HG03103 (cell line): ENCODE measurements around the gene CPLX3.

Experiments
- ATAC-seq: cut with Tn5 transposase; IDR thresholded peaks from one replicate; pipeline ENCODE4 v1.9.1; 2021; ENCODE audit warnings: low read depth; ENCODE audit not compliant: unreplicated experiment

Gene CPLX3

DNA sequence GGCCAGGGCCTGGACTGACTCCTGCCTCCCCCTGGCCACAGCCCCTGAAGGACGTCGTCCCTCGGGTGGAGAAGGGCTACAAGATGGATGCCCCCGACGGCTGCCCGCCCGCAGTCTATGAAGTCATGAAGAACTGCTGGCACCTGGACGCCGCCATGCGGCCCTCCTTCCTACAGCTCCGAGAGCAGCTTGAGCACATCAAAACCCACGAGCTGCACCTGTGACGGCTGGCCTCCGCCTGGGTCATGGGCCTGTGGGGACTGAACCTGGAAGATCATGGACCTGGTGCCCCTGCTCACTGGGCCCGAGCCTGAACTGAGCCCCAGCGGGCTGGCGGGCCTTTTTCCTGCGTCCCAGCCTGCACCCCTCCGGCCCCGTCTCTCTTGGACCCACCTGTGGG, 24.1 kb upstream of the CPLX3 start:
- no peak for ATAC-seq

DNA sequence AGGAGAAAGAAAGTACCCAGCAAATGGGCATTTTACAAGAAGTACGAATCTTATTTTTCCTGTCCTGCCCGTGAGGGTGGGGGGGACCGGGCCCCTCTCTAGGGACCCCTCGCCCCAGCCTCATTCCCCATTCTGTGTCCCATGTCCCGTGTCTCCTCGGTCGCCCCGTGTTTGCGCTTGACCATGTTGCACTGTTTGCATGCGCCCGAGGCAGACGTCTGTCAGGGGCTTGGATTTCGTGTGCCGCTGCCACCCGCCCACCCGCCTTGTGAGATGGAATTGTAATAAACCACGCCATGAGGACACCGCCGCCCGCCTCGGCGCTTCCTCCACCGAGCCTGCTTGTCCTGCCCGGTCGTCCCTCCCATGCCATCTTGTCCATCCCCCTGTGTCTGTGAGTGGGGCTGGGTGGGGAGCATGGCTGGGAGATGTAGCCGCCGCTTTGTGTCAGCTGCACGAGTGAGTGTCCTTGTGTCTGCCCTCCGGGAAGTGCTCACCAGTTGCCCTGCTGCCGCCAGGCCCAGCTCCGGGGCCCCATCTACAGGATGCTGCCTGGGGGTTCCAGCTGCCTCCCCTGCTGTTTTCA, 23.5 kb upstream of the CPLX3 start:
- ATAC-seq = no peak

DNA sequence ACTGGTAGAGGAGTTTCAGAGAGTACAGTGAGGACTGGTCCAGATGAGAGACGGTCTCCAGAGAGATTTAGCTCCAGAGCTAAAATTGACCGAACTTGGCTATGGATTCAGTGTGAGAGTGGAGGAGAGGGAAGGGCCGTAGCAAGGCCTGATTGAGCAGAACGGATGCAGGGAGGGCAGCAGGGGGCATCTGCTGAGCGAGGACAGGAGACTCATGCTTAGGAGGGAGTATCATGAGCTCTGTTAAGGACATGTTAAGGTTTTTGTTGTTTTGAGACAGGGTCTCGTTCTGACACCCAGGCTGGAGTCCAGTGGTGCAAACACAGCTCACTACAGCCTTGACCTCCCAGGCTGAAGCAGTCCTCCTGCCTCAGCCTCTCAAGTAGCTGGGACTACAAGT, 21.5 kb upstream of the CPLX3 start:
- ATAC-seq = no peak

DNA sequence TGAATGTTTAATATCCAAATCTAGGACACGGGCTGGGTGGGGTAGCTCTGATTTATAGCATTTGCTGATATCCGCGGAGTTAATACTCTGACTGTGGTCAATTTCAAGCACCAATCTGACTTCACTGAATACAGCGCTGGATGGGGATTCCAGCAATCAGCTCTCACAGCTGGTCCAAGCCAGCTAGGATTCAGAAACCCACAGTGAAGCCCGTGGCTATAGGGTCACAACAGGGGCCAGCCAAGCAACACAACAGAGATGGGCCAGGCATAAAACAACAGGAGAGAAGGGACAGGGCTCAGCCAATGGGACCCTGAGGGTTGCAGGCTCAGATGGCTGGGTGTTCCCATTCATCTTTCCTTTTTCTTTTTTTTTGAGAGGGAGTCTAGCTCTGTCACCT, 19.1 kb upstream of the CPLX3 start:
- ATAC-seq = no peak

DNA sequence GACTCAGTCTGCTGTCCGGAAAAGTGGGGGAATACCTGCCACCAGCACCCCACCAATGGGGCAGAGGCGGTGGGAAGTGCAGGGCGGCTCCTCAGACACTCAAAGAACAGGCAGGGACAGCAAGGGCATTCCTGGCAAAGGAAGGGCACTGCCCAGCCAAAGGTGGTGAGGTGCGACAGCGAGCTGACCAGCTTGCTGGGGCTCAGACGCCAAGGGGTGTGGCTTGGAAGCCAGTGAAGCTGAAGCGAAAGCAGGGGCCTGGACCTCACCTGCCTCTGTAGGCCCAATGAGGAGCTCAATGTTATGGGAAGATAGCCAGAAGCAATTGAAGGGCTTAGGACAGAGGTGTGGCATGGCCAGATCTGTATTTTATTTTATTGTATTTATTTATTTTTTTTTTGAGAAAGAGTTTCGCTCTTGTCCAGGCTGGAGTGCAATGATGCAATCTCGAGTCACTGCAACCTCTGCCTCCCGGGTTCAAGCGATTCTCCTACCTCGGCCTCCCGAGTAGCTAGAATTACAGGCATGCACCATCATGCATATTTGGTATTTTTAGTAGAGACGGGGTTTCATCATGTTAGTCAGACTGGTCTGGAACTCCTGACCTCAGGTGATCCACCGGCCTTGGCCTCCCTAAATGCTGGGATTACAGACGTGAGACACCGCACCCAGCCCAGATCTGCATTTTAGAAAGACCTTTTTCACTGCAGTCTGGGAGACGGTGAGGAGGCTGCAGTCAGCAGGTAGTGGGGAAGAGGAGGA, 18.2 kb upstream of the CPLX3 start:
- ATAC-seq = no peak

DNA sequence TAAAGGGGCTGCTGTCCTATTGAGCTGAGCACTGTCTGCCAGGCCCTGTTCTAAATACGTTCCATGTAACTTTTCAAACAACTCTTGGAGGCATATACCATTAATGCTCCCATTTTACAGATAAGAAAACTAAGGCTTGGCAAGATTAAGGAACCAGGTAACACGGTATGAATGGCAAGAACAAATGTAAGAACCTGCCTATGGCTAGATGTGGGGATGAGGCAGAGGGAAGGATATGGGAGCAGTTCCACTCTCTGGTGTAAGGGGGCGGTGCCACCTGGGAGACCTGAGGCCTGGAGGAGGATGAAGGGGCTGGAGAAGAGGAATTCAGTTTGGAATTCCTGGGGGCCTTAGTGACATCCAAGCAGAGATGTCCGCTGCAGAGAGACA, 17.6 kb upstream of the CPLX3 start:
- no peak for ATAC-seq

DNA sequence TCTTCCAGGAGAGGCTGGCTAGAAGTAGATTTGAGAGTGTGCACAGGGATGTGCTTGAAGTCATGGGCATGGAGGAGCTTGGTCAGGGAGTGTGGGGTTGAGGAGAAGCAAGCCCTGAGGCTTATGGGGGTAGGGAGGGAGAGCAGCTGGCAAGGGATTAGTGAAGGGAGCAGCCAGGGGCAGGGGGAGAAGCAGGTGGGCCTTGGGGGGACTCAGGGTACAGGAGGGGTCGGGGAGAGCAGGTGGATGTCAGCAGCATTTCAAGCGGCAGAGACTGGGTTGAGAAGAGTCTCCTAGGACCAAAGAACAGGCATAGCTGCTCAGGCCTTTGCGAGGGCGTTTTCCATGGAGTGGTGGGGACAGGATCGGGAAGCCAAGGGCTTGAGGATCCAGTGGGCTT, 17.2 kb upstream of the CPLX3 start:
- ATAC-seq = no peak

DNA sequence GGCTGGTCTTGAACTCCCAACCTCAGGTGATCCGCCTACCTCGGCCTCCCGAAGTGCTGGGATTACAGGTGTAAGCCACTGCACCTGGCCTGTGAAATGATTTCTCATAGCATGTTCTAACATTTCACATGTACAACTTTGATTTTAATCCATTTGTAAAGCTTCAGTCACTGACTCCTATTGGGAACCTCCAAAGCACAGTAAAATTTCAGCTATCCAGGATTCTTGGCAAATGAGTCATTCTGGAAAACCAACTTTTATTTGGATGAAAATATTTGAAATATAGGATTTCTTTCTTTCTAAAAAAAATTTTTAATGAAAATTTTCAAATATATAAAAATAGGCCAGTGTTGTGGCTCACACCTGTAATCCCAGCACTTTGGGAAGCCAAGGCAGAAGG, 16.5 kb upstream of the CPLX3 start:
- ATAC-seq = no peak

DNA sequence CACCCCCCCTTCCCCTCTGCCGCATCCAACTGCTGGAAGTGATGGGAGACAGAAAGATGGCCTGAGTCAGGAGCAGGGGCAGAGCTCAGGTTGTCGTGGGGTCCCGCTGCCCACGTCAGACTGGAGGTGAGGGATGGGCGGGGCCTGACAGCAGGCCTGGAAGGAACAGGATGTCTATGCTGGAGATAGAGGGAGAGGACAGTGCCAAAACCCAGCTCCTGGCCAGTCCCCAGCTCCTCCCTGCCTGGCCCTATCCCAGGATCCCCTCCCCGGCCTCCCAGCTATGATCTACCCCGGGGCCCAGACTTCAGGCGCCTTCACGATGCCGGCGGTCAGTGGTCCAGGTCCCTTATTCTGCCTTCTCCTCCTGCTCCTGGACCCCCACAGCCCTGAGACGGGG, 13.9 kb upstream of the CPLX3 start, which contains the start of gene LMAN1L:
TSS of gene LMAN1L (plus strand) at position 303 of the 400 bp plus-strand sequence. CDS start at position 323, 20 bp downstream.
- no peak for ATAC-seq

DNA sequence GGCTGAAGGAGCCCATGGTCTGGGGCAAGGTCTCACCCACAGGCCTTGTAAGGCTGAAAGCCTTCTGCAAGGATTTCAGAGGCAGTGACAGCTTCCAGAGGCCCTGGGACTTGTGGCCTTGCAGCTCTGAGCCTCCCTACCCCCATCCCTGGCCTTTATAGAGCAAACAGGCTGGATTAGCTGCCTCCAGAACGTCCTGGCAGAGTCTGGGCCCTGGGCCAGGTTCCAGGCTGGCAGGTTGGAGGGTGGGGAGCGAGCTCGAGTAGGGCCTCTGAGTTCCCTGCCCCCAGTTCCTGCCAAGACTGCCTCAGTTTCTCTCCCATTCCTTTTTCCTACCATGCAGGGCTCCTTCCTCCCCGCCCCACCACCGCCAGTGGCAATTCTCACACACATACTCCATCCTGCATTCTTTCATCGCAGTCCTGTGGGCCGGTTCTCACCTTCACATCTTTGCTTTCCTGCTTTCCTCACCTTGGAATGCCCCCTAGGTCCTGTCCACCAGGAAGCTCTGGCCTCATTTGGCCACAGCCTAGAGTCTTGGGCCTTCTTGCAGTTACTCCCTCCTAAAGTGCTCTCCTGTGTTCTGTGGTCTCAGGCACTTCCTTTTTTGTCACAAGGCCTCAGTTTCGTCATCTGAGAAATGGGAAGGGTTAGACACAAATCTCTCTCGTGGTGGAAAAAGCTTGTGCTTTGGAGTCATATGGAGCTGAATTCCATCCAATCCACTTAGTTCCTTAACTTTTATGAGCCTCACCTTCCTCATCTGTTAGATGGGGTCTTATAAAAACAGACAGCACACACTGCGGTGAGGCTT, 11.1 kb upstream of the CPLX3 start:
- no peak for ATAC-seq

DNA sequence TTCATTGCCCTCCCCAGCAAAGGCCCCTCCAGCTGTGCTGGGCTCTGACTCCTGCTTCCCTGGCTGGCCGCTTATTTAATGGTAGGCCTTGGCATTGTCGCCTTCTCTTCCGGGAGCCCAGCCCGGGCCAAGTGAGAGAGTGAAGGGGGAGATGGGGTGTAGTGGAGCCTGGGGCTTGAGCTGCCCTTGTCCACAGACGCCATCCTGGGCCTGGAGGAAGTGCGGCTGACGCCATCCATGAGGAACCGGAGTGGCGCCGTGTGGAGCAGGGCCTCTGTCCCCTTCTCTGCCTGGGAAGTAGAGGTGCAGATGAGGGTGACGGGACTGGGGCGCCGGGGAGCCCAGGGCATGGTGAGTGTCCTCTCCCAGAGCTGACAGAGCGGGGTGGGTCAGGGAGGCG, 10.5 kb upstream of the CPLX3 start:
- ATAC-seq = no peak

DNA sequence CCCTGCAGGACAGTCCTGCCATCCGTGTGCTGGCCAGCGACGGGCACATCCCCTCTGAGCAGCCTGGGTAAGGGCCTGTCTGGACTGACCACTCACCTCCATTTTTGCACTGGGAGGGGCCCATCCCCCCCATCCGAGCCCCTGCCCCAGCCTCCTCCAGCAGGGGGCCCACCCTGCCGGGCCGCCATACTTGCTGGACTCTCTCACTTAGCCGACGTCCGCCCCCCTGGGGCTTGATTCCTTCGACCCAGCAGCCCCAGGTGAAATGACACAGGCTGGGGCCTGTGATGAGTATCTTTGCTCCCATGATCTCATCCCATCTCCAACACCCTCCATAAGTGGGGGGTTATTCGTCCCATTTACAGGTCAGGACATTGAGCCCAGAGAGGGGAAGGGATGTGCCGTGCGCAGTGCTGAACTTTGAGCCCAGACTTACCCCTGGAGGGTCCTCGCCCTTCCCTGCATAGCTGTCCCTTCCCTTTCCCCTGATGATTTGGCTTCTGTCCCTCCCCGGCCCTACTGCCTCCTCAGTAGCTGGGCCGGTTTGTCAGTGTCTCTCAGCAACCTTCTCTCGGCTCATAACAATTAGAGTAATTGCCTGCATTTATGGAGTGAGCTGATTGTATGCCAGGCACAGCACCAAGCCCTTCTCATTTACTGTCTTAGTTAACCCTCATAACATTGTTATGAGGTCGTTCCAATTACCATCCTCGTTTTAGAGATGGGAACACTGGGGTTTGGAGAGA, 9.6 kb upstream of the CPLX3 start:
- no peak for ATAC-seq

DNA sequence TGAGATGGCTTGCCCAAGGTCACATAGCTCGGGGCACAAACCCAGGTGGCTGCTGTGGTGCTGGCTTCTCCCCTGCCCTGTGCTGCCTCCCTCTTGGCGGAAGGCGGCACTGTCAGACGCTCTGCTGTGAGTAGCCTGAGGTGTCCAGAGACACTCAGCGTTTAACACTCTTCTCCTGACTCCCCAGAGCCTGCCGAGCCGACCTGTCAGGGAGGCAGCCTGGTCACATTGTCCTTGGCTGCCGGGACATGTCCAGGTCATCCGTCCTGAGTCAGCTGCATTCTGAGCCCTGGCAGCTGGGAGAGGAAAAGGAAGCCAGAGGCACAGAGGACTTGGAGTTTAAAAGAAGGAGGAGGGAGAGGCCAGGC, 9.1 kb upstream of the CPLX3 start:
- no peak for ATAC-seq

DNA sequence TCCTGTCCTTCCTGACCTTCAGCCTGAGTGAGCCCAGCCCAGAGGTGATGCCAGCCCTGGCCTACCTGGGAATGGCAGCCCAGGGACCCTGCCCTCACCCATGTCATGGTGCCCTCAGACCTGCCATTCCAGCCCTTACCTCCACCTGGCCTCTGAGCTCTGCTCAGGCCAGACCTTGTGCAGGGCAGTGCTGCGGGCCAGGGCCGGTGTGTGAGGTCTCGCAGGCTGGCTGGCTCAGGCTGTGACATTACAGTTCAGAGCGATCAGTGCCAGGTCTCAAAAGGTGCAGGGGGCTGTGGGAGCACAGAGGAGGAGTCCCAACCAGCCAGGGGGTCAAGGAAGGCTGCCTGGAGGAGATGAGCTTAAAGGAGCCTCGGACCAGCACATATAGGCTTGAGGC, 6.4 kb upstream of the CPLX3 start:
- no peak for ATAC-seq

DNA sequence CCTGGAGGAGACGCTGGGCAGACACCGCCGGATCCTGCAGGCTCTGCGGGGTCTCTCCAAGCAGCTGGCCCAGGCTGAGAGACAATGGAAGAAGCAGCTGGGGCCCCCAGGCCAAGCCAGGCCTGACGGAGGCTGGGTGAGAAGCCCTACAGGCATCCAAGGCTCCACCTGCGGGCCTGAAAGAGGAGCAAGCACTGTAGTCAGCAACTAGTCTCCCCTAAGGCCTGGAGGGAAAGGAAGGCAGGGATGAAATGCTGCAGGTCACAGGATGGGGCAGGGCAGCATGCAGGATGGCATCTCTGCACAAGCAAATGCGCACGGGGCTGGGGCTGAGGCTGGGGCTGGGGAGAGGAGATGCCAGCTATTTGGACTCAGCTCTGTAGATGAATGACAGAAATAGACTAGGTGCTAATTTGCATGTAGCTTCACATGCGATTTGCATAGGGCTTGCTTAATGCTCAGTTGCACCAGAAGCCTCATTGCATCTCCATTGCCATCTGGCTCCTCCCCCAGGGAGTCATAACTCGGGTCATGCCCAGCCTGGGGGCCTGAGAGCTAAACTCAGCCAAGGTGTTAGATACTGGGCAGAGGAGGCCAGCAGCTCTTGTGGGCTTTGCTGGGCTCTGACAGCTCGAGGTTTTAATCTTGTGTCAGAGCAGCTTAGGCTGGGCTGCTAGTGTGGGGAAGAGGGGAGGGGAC, 5.2 kb upstream of the CPLX3 start:
- peak; percentile 63 for ATAC-seq

DNA sequence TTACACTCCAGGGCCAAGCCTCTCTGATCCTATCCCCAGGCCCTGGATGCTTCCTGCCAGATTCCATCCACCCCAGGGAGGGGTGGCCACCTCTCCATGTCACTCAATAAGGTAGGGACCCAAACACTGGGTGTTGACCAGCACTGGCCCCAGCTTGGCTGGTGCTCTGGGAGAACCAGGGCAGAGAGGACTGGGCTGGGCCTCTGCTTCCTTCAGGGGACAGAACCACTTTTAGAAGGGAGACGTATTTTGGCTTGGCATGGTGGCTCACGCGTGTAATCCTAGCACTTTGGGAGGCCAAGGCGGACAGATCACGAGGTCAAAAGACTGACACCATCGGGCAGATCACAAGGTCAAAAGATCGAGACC, 4.7 kb upstream of the CPLX3 start:
- ATAC-seq = no peak

DNA sequence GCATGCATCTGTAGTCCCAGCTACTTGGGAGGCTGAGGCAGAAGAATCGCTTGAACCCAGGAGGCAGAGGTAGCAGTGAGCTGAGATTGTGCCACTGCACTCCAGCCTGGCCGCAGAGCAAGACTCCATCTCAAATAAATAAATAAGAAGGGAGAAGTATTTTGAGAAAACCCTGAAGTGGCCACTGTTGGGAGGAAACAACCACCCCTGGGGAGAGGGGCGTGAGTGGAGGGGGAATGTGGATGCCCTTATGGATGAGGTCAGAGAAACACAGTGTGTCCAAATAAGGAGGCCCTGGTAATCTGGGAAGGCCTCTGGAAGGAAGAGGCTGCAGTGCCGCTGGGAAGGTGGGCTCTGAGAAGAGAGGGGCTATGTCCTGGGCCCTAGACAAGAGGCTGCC, 4.2 kb upstream of the CPLX3 start:
- no peak for ATAC-seq

DNA sequence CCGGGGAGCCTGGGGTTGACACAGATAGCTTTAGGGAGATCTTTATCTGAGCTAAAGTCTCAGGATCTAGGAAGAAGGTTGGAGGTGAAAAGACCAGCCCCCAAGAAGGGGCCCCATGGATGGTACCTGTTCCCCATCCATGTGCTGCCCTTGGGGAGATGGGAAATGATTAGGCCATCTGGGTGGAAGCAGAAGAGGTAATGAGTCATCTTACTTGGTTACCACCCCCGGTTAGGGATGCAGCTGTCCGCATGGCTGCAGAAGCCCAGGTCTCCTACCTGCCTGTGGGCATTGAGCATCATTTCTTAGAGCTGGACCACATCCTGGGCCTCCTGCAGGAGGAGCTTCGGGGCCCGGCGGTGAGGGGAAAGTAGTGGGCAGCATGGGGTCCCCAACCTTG, 3.1 kb upstream of the CPLX3 start:
- no peak for ATAC-seq

DNA sequence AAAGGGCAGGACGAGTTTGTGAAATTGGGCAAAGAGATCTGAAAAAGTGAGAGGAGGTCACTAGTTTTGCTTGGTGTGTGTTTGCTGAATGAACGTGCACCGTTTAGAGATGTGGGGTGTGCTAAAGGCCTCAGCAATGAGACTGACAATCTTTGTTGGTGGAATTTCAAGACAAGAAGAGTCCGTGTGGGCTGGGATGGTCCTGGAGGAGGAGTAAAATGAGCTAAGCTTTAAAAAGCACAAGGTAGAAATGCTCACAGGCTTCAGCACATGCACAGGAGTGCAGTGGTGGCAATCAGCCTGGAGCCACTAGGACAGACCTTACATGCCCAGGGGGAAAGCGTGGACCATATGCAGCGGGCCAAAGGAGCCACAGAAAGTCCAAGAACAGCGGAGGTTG, 1.5 kb upstream of the CPLX3 start:
- no peak for ATAC-seq

DNA sequence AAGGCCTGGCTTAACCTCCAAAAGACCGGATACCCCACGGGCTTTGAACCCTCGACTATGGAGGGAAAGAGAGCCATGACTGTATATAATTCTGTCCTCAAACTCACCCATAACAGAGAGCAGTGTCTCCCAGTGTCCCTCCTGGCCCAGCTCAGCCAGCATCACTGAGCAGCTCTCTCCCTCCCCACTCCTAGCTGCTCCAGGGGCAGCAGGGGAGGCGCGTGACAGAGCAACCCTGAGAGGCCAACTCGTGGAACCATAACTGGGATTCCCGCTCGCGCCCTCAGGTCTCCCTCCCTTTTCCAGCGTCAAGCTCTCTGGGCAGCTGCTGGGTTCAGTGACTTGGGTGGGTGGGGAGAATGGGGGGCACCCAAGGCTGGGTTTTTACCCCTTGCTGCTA, 561 bp upstream of the CPLX3 start:
- no peak for ATAC-seq

DNA sequence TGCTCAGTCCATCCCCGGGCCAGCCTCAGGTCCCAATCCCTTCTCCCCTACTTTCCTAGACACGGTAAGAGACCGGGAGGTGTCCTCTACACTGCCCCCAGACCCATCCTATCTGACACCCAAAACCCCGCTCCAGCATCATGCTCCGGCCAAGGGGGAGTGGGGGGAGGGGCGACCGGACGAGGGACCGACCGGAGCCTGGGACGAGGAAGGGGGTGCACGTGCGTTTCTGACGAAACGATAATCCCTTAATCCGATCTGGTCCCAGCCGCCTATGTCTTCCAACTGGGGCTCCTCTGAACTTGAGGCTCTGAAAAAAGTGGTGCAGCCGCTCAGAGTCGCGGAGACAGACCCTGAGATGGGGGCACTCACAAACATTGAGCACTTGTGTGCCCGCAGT, 494 bp downstream of the CPLX3 start:
- no peak for ATAC-seq
